HG02884 (cell line): ENCODE data around the gene MARCHF2.

Experiments used
- ATAC-seq: cut with Tn5 transposase; IDR thresholded peaks from one replicate; pipeline ENCODE4 v1.9.1; 2021; ENCODE audit warnings: mild to moderate bottlenecking, moderate library complexity; ENCODE audit not compliant: unreplicated experiment

Gene MARCHF2

GRCh38 chr19:8387688-8388611, 25.2 kb upstream of the MARCHF2 start:
- ATAC-seq, result no peak

GRCh38 chr19:8388612-8388958, 24.5 kb upstream of the MARCHF2 start:
- no peak for ATAC-seq

- ATAC-seq, result peak; percentile 92
Measured at GRCh38 chr19:8389891-8390616, 23.1 kb upstream of the MARCHF2 start, which contains the start of gene RAB11B. TSS of gene RAB11B (plus strand) at chr19:8390360. CDS start at chr19:8390417, 57 bp downstream.

DNA sequence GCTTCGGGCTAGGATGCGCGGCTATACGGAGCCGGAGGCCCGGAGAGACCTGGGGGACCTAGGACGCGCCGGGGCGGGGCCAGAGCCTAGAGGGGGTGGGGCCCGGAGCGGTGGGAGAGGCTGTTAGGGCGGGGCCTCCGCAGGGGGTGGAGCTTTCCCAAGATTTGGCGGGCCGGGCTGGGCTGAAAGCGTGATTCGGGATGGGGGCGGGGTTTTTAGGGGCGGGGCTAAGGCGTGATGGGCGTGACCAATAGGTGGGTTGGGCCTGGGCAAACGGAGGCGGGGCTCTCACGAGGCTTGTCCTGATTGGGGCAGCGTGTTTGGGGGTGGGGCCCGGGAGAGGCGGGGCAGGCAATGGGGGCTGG, 22.5 kb upstream of the MARCHF2 start:
- no peak for ATAC-seq

GRCh38 chr19:8391198-8392016, 21.7 kb upstream of the MARCHF2 start:
- no peak for ATAC-seq

GRCh38 chr19:8392017-8392591, 21.0 kb upstream of the MARCHF2 start:
- no peak for ATAC-seq

GRCh38 chr19:8393192-8393870, 19.8 kb upstream of the MARCHF2 start:
- ATAC-seq, result no peak

DNA sequence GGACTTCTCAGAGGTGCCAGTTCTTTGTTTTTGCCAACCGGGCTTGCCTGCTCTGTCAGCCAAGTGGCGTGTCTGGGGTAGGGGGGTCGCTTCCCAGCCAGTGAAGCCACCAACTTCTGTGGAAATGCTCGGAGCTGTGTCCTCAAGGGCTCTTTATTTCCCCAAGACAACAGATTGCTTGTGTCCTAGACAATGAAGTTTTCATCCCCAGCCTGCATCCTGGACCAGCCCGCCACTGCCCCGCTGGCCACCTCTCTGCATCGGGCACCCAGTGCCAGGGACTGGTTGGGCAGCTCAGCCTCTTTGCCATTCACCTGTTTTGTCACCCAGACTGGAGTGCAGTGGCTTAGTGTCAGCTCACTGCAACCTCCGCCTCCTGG, 19.2 kb upstream of the MARCHF2 start:
- ATAC-seq, result no peak

DNA sequence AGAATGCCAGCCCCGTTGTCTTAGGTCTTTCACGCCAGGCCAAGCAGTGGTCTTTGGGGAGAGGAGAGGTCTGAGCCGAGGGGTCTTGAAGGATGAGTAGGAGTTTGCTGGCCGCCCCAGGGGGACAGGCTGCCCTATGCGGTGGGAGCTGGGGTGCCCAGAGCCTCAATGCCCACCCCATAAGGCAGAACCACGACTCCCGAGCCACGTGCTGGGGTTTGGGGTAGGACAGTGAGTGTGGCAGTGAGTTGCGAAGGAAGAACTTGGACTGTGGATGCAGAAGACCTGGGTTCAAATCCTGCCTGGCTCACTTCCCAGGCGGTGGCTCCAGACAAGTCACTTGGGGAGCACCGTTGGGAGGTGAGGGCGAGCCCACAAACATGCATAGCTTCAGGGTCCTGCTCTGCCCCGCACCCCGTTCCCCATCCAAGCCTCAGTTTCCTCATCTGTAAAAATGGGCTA, 17.5 kb upstream of the MARCHF2 start:
- ATAC-seq, result no peak

DNA sequence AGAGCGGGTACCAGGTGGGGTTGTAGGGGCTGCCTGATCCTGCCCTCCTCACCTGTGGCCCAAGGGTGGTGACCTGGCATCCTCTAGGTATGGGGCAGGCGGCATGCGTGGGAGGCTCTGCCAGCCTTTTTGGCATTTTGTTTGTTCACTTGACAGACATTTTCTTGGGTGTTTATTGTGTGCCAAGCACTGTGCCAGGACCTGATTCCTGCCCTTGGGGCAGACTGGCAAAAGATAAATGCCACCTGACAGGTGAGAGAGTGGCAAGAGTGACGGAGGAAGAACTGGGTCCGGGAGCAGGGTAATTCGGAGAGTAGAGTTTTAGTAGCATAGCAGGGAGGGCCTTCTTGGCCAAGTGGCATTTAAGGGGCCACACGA, 16.9 kb upstream of the MARCHF2 start:
- ATAC-seq, result no peak

DNA sequence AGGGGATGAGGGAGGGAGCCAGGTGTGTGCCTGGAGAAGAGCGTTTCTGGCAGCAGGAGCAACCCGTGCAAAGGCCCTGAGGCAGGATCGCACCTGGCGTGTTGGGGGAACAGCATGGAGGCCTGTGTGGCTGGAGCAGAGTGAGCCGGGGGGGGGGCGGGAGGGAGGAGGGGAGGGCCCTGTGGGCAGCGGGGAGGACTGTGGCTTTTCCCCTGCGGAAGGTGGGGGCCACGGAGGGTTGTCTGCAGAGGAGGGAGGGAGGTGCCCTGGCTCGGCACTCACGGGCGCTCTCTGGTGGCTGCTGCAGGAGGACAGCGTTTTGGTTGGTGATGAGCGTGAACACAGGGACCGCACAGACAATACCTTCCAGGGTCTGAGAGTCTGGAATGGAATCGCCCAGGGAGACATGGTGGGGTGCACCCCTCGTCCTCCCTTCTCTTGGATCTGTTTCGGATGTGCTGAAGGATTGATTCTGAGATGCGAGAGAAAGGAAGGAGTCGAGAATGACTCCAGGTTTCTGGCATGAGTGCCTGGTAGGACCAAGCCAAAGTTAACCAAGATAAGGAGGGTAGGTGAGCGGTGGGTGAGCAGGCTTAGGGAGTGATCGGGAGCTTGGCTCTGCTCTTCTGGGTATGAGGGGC, 16.4 kb upstream of the MARCHF2 start:
- no peak for ATAC-seq

DNA sequence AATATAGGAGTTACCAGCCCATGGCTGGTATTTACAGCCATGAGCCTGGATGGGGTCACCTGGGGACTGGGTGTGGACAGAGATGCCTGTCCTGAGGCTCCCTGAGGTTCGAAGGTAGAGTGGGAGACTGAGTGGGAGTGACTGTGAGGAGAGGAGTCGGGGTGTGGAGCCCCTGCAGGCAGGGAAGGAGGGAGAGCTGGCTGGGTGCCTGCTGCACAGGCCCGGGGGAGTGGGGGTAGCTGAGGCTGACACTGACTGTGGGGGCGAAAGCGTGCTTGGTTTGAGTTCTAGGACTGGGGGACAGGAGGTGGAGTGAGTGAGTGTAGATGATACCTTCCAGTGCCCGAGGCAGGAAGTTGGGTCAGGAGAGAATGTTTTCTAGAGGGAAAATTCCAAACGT, 15.8 kb upstream of the MARCHF2 start:
- no peak for ATAC-seq

DNA sequence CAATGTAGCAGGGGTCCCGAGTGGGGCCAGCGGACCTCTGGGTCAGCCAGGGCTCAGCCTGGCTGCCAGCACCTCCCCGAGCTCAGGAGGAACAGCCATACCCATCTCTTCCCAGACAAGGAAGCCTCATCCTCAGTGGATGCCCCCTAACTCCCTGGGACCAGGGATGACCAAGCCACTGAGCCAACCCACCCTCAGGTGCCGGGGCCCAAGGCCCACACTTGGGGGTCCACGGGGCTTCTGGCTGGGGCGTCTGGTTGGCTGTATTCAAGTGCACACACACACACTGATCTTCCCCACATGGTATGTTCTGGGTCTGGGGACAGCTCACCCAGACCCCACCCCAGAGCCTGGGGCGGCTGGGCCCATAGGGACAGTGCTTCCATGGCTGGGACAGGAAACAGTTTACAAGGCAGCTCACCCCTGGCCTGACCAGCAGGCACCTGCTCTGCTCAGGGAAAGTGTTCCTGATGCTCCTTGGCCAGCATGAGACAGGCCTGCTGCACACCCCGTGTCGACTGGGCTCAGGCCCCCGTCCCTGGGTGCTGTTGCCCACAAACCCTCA, 15.3 kb upstream of the MARCHF2 start:
- no peak for ATAC-seq

DNA sequence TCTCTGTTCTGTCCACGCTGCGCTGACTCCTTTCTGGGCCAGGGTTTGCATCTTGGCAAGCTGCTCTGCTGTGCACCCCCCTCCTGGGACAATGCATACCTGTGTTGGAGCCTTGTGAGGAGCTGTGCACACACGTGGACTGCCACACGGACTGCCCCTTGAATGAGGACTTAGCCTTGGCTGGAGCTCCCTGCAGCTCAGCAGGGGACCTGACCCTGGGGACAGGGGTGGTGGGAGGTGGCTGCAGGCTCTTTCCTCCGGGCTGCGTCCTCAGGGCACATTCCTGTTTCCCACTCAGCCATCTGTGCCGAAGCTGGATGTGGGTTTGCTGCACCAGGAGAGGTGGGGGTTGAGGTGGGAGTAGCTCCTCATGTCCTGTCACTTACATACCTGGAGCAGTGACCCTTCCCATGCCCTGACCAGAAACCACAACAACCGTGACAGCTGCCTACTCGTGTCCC, 14.8 kb upstream of the MARCHF2 start:
- ATAC-seq, result no peak

- no peak for ATAC-seq
Measured at GRCh38 chr19:8399681-8400188, 13.4 kb upstream of the MARCHF2 start.

DNA sequence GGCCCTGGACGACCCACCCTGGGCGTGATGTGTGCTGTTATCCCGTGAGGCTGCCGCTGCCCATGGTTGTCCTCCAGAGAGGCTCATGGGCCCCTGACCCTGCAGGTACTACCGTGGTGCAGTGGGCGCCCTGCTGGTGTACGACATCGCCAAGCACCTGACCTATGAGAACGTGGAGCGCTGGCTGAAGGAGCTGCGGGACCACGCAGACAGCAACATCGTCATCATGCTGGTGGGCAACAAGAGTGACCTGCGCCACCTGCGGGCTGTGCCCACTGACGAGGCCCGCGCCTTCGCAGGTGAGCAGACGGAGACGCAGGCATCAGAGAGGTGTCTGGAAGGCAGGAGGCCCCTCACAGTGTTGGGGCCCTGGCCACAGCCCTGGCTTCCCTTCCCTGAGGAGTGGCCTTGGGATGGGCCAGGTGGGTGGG, 11.1 kb upstream of the MARCHF2 start:
- ATAC-seq, result no peak

DNA sequence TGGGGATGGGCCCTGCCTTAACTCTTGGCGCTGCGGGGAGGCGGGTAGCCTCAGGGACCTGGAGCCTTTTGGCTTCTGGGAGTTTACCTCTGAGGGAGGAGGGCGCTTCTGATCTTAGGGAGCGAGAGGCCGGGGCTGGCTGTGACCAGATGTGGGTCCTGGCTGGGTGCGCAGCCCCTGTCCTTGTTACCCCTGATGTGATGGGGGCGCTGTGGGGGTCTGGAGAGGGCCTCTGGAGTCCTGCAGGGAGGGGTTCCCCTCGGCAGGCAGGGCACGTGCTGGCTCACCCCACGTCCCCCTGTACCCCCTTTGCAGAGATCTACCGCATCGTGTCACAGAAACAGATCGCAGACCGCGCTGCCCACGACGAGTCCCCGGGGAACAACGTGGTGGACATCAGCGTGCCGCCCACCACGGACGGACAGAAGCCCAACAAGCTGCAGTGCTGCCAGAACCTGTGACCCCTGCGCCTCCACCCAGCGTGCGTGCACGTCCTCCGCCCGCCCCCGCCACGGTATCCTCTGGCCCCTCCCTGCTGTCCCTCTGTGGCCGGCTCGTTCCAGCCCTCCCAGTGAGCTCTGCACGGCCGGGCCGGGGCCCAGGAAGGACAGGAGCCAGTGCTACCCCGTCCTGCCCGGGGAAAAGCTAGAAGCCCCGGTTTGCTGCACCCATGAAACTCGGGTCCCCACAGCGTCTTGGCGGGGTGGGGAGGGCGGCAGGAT, 9.8 kb upstream of the MARCHF2 start:
- ATAC-seq, result no peak

DNA sequence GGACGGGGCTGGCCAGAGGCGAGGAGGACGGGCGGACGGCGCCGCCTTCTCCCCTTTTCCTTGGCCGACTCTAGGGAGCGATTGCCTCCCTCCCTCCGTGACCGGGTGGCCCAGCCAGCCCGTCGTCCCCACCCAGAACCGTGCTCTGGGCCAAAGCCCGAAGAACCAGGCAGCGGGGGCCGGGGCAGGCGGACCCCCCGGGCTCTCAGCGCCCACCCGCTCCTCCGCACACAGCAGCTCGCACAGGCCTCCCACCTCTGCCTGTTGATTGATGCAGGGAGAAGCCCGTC, 9.3 kb upstream of the MARCHF2 start:
- ATAC-seq, result no peak
